Uterus (tissue), 4 donors: ENCODE results near the gene PREX1. TPM values are rescaled to one million over a fixed set of nuclear protein-coding genes. Genes with fewer than 3 reads are reported as not detected.

ENCODE experiments used
- DNase-seq, 2 donors: peaks; one replicate each; pipeline ENCODE4 v3.0.0-alpha.2; 2019 to 2020
- H3K27ac ChIP-seq, 2 donors: fragments of 200-600 bp; sonication (generic); 1 replicate in 1 of 2; 2 replicates in 1 of 2; pipeline ENCODE4 v1.5.1; 2016 to 2018
- H3K27me3 ChIP-seq, 2 donors: fragments of 200-600 bp; sonication (generic); one replicate each; pipeline ENCODE4 v1.5.1; 2018 to 2019; ENCODE audit warnings: control low read depth in 1 of 2
- H3K36me3 ChIP-seq, 2 donors: fragments of 200-600 bp; sonication (generic); one replicate each; pipeline ENCODE4 v1.5.1; 2019; ENCODE audit warnings: control low read depth in 1 of 2
- H3K4me1 ChIP-seq, 2 donors: fragments of 200-600 bp; sonication (generic); one replicate each; pipeline ENCODE4 v1.5.1; 2018 to 2019; ENCODE audit warnings: control low read depth in 1 of 2
- H3K4me3 ChIP-seq, 2 donors: fragments of 200-600 bp; sonication (generic); 1 replicate in 1 of 2; 2 replicates in 1 of 2; pipeline ENCODE4 v1.5.1; 2018 to 2019; ENCODE audit warnings: mild to moderate bottlenecking in 1 of 2
- H3K9me3 ChIP-seq, 2 donors: fragments of 200-600 bp; sonication (generic); one replicate each; pipeline ENCODE4 v1.5.1; 2019; ENCODE audit warnings: control low read depth in 1 of 2
- CTCF ChIP-seq, 4 experiments: fragments of 200-600 bp in 2 of 4; fragments of 450-650 bp in 2 of 4; sonication (generic) in 2 of 4; IDR thresholded peaks; one replicate each; pipeline ENCODE4 v1.5.1; 2016 to 2019; ENCODE audit warnings: antibody characterized with exemption in 4 of 4, mild to moderate bottlenecking in 2 of 4, moderate library complexity in 1 of 4
- POLR2A ChIP-seq, 2 donors: fragments of 450-650 bp; IDR thresholded peaks; one replicate each; pipeline ENCODE4 v1.6.1; 2016; ENCODE audit warnings: antibody characterized with exemption in 2 of 2, mild to moderate bottlenecking in 1 of 2, moderate library complexity in 1 of 2
- intact Hi-C: fragments of 100-400 bp; cut with DNase I; formaldehyde crosslinking; loops from one replicate; pipeline ENCODE4 v1.15.1; 2023; ENCODE audit warnings: low total_unique reads
- total RNA-seq, 4 donors: library from RNA; depleted of rRNA in 3 of 4; stranded (reverse); fragments of >200 nt in 3 of 4; gene quantifications; one replicate each; pipeline versions ENCODE4 v1.1.0 to v1.2.4, GENCODE V29; 2014 to 2023
- donor health status: DM: yes; HTN: yes; CAD: no.

The PREX1 gene
- total RNA-seq, 4 donors from 2014 or later, result 3.6 to 19.7 (median 11.3) TPM

GRCh38 chr20:48615871-48616270, 211.9 kb downstream of the PREX1 start:
- DNase-seq, result no peak
- intact Hi-C loops, result no loop called here

GRCh38 chr20:48614593-48615274, 213.1 kb downstream of the PREX1 start:
- Histone ChIP-seq H3K4me1 (no peaks in the 10 kb centered on the region), H3K4me3 (no peak overlapping the region), H3K36me3 (no peaks in the 10 kb centered on the region), H3K27me3 (no peaks in the 10 kb centered on the region), H3K9me3 (no peaks in the 10 kb centered on the region), H3K27ac (no peak overlapping the region)
- intact Hi-C loops, result no loop called here
- DNase-seq, result no peak
- no peak for TF ChIP-seq POLR2A (IDR thresholded peaks at IDR 0.05)
- TF ChIP-seq CTCF (IDR thresholded peaks at IDR 0.05), result no peak

More at GRCh38 chr20:48615871-48616270, 211.9 kb downstream of the PREX1 start:
- no peaks in the 10 kb centered on the region for H3K36me3 ChIP-seq
- no peak overlapping the region for H3K27ac ChIP-seq
- no peaks in the 10 kb centered on the region for H3K27me3 ChIP-seq
- H3K4me3 ChIP-seq, result no peak overlapping the region
- no peak for TF ChIP-seq POLR2A (IDR thresholded peaks at IDR 0.05)
- TF ChIP-seq CTCF (IDR thresholded peaks at IDR 0.05), result no peak
- H3K4me1 ChIP-seq, result no peaks in the 10 kb centered on the region
- H3K9me3 ChIP-seq, result no peaks in the 10 kb centered on the region

GRCh38 chr20:48613926-48614325, 213.9 kb downstream of the PREX1 start:
- Histone ChIP-seq H3K27ac (no peak overlapping the region), H3K4me1 (no peaks in the 10 kb centered on the region), H3K27me3 (no peaks in the 10 kb centered on the region), H3K9me3 (no peaks in the 10 kb centered on the region), H3K4me3 (no peak overlapping the region), H3K36me3 (no peaks in the 10 kb centered on the region)
- TF ChIP-seq CTCF (IDR thresholded peaks at IDR 0.05) (no peak), POLR2A (IDR thresholded peaks at IDR 0.05) (no peak)
- intact Hi-C loops, result no loop called here
- DNase-seq, result no peak

- no peaks in the 10 kb centered on the region for H3K36me3 ChIP-seq
- H3K27me3 ChIP-seq, result no peaks in the 10 kb centered on the region
- no peaks in the 10 kb centered on the region for H3K4me1 ChIP-seq
- H3K27ac ChIP-seq, result no peak overlapping the region
- no peak for DNase-seq
- intact Hi-C loops, result no loop called here
- no peaks in the 10 kb centered on the region for H3K9me3 ChIP-seq
- H3K4me3 ChIP-seq, result no peak overlapping the region
- TF ChIP-seq POLR2A (IDR thresholded peaks at IDR 0.05), result no peak
- no peak for TF ChIP-seq CTCF (IDR thresholded peaks at IDR 0.05)
Observed at GRCh38 chr20:48612335-48612734, 215.5 kb downstream of the PREX1 start.

GRCh38 chr20:48610996-48611395, 216.8 kb downstream of the PREX1 start:
- H3K4me3 ChIP-seq, result no peak overlapping the region
- H3K27me3 ChIP-seq, result no peaks in the 10 kb centered on the region
- H3K4me1 ChIP-seq, result no peaks in the 10 kb centered on the region
- intact Hi-C loops, result no loop called here
- no peak overlapping the region for H3K27ac ChIP-seq
- no peak for DNase-seq
- TF ChIP-seq CTCF (IDR thresholded peaks at IDR 0.05), result no peak
- no peak for TF ChIP-seq POLR2A (IDR thresholded peaks at IDR 0.05)
- no peaks in the 10 kb centered on the region for H3K9me3 ChIP-seq
- H3K36me3 ChIP-seq, result no peaks in the 10 kb centered on the region
